Endothelial cell of umbilical vein (primary cell): Measurements from ENCODE around the gene CDH1. TPM values are rescaled to one million over a fixed set of nuclear protein-coding genes. Genes with fewer than 3 reads are reported as not detected.

Source experiments
- BruUV-seq: library from RNA; stranded (reverse); fragments of 400-500 nt; replicated peaks from 2 replicates; lab custom pipeline; 2021; lab: Mats Ljungman, UMichigan
- CTCF ChIA-PET: fragments of 300-600, 350-600 bp; sonication (Branson Sonifier 250); formaldehyde crosslinking; loops from one replicate; lab custom pipeline; 2021; ENCODE audit warnings: antibody characterized with exemption, inconsistent platforms; lab: Charles Lee
- POLR2A ChIA-PET: fragments of 300-600, 350-600 bp; sonication (Branson Sonifier 250); formaldehyde crosslinking; loops from one replicate; lab custom pipeline; 2021; ENCODE audit warnings: antibody characterized with exemption, inconsistent platforms; lab: Charles Lee
- DNase-seq: peaks from one replicate; pipeline ENCODE4 v3.0.0-alpha.2; 2011; ENCODE audit warnings: low read depth, low spot score
- FAIRE-seq: peaks from 2 replicates; lab custom pipeline; 2011; peaks lifted over from hg19 to GRCh38; lab: Jason Lieb, UNC
- H2AFZ ChIP-seq: 2 replicates; pipeline ENCODE4 v1.6.0; 2012; ENCODE audit warnings: low read depth, low read length, control low read depth, inconsistent platforms
- H3K27ac ChIP-seq: 2 replicates; pipeline ENCODE4 v1.5.1; 2011; ENCODE audit warnings: low read depth, mild to moderate bottlenecking, control low read depth, low read length, moderate library complexity; ENCODE audit not compliant: insufficient read depth
- H3K27me3 ChIP-seq, 2 experiments: 2 replicates each; pipeline versions ENCODE4 v1.6.0 to v1.6.1; 2011; ENCODE audit warnings: low read length in 2 of 2, mixed read lengths in 1 of 2; ENCODE audit not compliant: control insufficient read depth in 2 of 2, insufficient read depth in 2 of 2
- H3K36me3 ChIP-seq, 2 experiments: 2 replicates in 1 of 2; 3 replicates in 1 of 2; pipeline ENCODE4 v1.5.1; 2011; ENCODE audit warnings: low read length in 2 of 2, mild to moderate bottlenecking in 1 of 2, moderate library complexity in 1 of 2; ENCODE audit not compliant: control insufficient read depth in 2 of 2, insufficient read depth in 2 of 2; ENCODE audit errors: extremely low read depth in 1 of 2
- H3K4me1 ChIP-seq: 3 replicates; pipeline ENCODE4 v1.5.1; 2011; ENCODE audit warnings: mild to moderate bottlenecking, low read length; ENCODE audit not compliant: control insufficient read depth, insufficient read depth; ENCODE audit errors: extremely low read depth
- H3K4me2 ChIP-seq: 2 replicates; pipeline ENCODE4 v1.6.1; 2011; ENCODE audit warnings: low read length, control low read depth, mixed read lengths; ENCODE audit not compliant: insufficient read depth
- H3K4me3 ChIP-seq, 3 experiments: fragments of 200-600 bp in 1 of 3; sonication (generic), shearing (Covaris generic) in 1 of 3; replicated peaks in 1 of 3; 2 replicates each; pipeline ENCODE4 v1.5.1; 2011 to 2016; ENCODE audit warnings: control low read depth in 3 of 3, low read length in 3 of 3, mild to moderate bottlenecking in 2 of 3, inconsistent platforms in 1 of 3, low read depth in 1 of 3, moderate library complexity in 1 of 3; ENCODE audit not compliant: insufficient read depth in 1 of 3
- H3K79me2 ChIP-seq: 2 replicates; pipeline ENCODE4 v1.6.0; 2012; ENCODE audit warnings: low read length, inconsistent platforms; ENCODE audit not compliant: control insufficient read depth, insufficient read depth
- H3K9ac ChIP-seq: replicated peaks from 2 replicates; pipeline ENCODE3; 2011; ENCODE audit warnings: low read length, control low read depth; ENCODE audit not compliant: insufficient read depth; ENCODE audit errors: extremely low read depth
- H3K9me1 ChIP-seq: replicated peaks from 3 replicates; pipeline ENCODE4 v1.6.0; 2011; ENCODE audit warnings: mild to moderate bottlenecking, low read length; ENCODE audit not compliant: control insufficient read depth, insufficient read depth; ENCODE audit errors: extremely low read depth
- H3K9me3 ChIP-seq: replicated peaks from 2 replicates; pipeline ENCODE4 v1.5.1; 2012; ENCODE audit warnings: low read length, inconsistent platforms; ENCODE audit not compliant: control insufficient read depth, insufficient read depth
- H4K20me1 ChIP-seq: replicated peaks from 2 replicates; pipeline ENCODE3; 2011; ENCODE audit warnings: mild to moderate bottlenecking, low read length; ENCODE audit not compliant: control insufficient read depth, insufficient read depth; ENCODE audit errors: extremely low read depth
- GATA2 ChIP-seq: IDR thresholded peaks from 2 replicates; pipeline ENCODE4 v1.7.0; 2011; ENCODE audit warnings: low read depth, mild to moderate bottlenecking, moderate library complexity, mixed read lengths, low read length; ENCODE audit not compliant: insufficient read length, insufficient read depth
- JUN ChIP-seq: IDR thresholded peaks from 2 replicates; pipeline ENCODE4 v1.6.1; 2011; ENCODE audit warnings: borderline replicate concordance, low read depth; ENCODE audit not compliant: insufficient read length, insufficient read depth
- MYC ChIP-seq: IDR thresholded peaks from one replicate; pipeline ENCODE4 v1.6.1; 2011; ENCODE audit warnings: mild to moderate bottlenecking, low read depth, low read length
- POLR2A ChIP-seq: IDR thresholded peaks from 2 replicates; pipeline ENCODE4 v1.6.1; 2012; ENCODE audit warnings: low read depth, mild to moderate bottlenecking, control low read depth, low read length
- POLR2AphosphoS5 ChIP-seq: IDR thresholded peaks from 2 replicates; pipeline ENCODE4 v1.6.1; 2012; ENCODE audit warnings: low read depth, mild to moderate bottlenecking, control low read depth, low read length, moderate library complexity; ENCODE audit not compliant: insufficient read depth
- dilution Hi-C: fragments of 300-500 bp; cut with MboI; formaldehyde crosslinking; loops from one replicate; pipeline ENCODE4 v1.15.0; 2019; ENCODE audit warnings: low sequenced_read_pairs; ENCODE audit not compliant: extremely low pct_ligation_motif_present
- intact Hi-C: fragments of 100-400 bp; cut with micrococcal nuclease; formaldehyde crosslinking; loops from one replicate; pipeline ENCODE4 v1.10.0; 2022
- polyA plus RNA-seq, 4 experiments: library from polyadenylated mRNA; depleted of rRNA in 3 of 4; stranded (reverse) in 3 of 4; unstranded in 1 of 4; fragments of >200 nt; gene quantifications; 2 replicates each; pipeline versions ENCODE4 v1.2.1 to v1.2.3, GENCODE V29; 2011 to 2012; ENCODE audit warnings: missing spikeins in 1 of 4
- total RNA-seq: library from RNA; stranded (reverse); gene quantifications from 2 replicates; pipeline ENCODE4 v1.2.3, GENCODE V29; 2021
- TF ChIP-seq, protein P1 (sequence below), 2 donors: IDR thresholded peaks; 1 replicate in 1 of 2; 2 replicates in 1 of 2; pipeline ENCODE4 v1.5.1; 2011; ENCODE audit warnings: low read length in 2 of 2, mild to moderate bottlenecking in 2 of 2, moderate library complexity in 2 of 2, control low read depth in 1 of 2, inconsistent platforms in 1 of 2, low read depth in 1 of 2; ENCODE audit not compliant: insufficient read depth in 1 of 2; ENCODE audit errors: extremely low read depth in 1 of 2

Gene CDH1
- total and polyA plus RNA-seq, 2 donors (not counting 3 experiments of a cell fraction or from before 2014, with no cell fraction given), result 0.28 to 0.69 TPM

DNA sequence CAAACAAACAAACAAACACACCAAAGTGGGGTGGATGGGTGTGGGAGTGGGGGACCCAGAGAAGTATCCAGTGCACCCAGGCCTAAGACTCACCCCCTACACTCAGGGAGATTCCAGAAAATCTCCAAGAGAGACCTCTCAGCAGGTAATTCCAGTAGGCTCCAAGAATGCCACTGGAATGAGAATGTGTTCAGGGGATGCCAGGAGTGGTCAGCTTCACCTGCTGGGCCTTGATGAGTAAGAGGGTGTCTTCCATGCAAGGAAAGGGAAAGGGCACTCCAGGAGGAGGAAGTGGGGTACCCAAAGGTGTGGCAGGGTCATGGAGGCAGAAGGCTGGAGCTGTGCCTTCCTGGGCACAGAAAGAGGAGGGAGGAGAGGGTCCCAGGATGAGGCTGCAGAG, 9.9 kb downstream of the CDH1 start:
- no peak overlapping the region for H3K4me3 ChIP-seq
- DNase-seq (no peak), FAIRE-seq (no peak)
- dilution Hi-C loops, result no loop called here
- H2AFZ ChIP-seq, result no peak overlapping the region
- no peaks in the 10 kb centered on the region for H3K36me3 ChIP-seq
- no peak for TF ChIP-seq GATA2
- no peak for TF ChIP-seq JUN
- intact Hi-C loops, result no loop called here
- no peak overlapping the region for H3K4me2 ChIP-seq
- no peaks in the 10 kb centered on the region for H3K79me2 ChIP-seq
- BruUV-seq, result no TSS peak
- CTCF ChIA-PET, result no interaction called here
- H3K4me1 ChIP-seq, result no peaks in the 10 kb centered on the region
- H3K9me1 ChIP-seq, result no peaks in the 10 kb centered on the region
- no peaks in the 10 kb centered on the region for H3K9me3 ChIP-seq
- H3K27ac ChIP-seq, result no peak overlapping the region
- peaks cover 3 to 9% of the 10 kb centered on the region in 2 experiments for H3K27me3 ChIP-seq
- H4K20me1 ChIP-seq, result no peaks in the 10 kb centered on the region
- POLR2A ChIA-PET, result no interaction called here
- H3K9ac ChIP-seq, result no peak overlapping the region

- Histone ChIP-seq H3K27me3 (peaks cover 3% of the 10 kb centered on the region in 2 experiments), H3K79me2 (no peaks in the 10 kb centered on the region), H2AFZ (no peak overlapping the region), H3K36me3 (no peaks in the 10 kb centered on the region), H3K4me3 (no peak overlapping the region), H3K9me1 (no peaks in the 10 kb centered on the region), H3K9me3 (no peaks in the 10 kb centered on the region), H3K4me1 (no peaks in the 10 kb centered on the region), H4K20me1 (no peaks in the 10 kb centered on the region), H3K4me2 (no peak overlapping the region), H3K27ac (no peak overlapping the region), H3K9ac (no peak overlapping the region)
- ChIA-PET CTCF (no interaction called here), POLR2A (no interaction called here)
- dilution Hi-C loops, result no loop called here
- FAIRE-seq (no peak), DNase-seq (no peak)
- BruUV-seq, result no TSS peak
- intact Hi-C loops, result no loop called here
- no peak for TF ChIP-seq POLR2AphosphoS5
- TF ChIP-seq, protein P1, sequence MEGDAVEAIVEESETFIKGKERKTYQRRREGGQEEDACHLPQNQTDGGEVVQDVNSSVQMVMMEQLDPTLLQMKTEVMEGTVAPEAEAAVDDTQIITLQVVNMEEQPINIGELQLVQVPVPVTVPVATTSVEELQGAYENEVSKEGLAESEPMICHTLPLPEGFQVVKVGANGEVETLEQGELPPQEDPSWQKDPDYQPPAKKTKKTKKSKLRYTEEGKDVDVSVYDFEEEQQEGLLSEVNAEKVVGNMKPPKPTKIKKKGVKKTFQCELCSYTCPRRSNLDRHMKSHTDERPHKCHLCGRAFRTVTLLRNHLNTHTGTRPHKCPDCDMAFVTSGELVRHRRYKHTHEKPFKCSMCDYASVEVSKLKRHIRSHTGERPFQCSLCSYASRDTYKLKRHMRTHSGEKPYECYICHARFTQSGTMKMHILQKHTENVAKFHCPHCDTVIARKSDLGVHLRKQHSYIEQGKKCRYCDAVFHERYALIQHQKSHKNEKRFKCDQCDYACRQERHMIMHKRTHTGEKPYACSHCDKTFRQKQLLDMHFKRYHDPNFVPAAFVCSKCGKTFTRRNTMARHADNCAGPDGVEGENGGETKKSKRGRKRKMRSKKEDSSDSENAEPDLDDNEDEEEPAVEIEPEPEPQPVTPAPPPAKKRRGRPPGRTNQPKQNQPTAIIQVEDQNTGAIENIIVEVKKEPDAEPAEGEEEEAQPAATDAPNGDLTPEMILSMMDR (IDR thresholded peaks at IDR 0.05; ENCODE audit: extremely low read depth in 1 of 2, insufficient read depth in 1 of 2, low read depth in 1 of 2, low read length in 2 of 2), result no peak
- no peak for TF ChIP-seq MYC
- TF ChIP-seq POLR2A, result no peak
- no peak for TF ChIP-seq GATA2
Observed at GRCh38 chr16:68749432-68749831, 12.3 kb downstream of the CDH1 start.
